Left kidney (tissue), 8 donors: ENCODE data around the gene KIF24. TPM values are rescaled to one million over a fixed set of nuclear protein-coding genes. Genes with fewer than 3 reads are reported as not detected.
"Not testable (repeated sequence)": the region's sequence is repeated elsewhere in the genome, so short reads cannot be mapped to it uniquely, and the experiment has no call there.

Experiments
- DNase-seq: peaks from one replicate; pipeline ENCODE4 v3.0.0-alpha.2; 2013
- long read RNA-seq, 8 donors: transcript quantifications; one replicate each; lab custom pipeline, GENCODE V29; 2026
- polyA plus RNA-seq: library from polyadenylated mRNA; unstranded; fragments of 120-200 nt; gene quantifications from one replicate; pipeline ENCODE4 v1.2.1, GENCODE V29; 2013; ENCODE audit not compliant: insufficient read length

Gene KIF24, protein sequence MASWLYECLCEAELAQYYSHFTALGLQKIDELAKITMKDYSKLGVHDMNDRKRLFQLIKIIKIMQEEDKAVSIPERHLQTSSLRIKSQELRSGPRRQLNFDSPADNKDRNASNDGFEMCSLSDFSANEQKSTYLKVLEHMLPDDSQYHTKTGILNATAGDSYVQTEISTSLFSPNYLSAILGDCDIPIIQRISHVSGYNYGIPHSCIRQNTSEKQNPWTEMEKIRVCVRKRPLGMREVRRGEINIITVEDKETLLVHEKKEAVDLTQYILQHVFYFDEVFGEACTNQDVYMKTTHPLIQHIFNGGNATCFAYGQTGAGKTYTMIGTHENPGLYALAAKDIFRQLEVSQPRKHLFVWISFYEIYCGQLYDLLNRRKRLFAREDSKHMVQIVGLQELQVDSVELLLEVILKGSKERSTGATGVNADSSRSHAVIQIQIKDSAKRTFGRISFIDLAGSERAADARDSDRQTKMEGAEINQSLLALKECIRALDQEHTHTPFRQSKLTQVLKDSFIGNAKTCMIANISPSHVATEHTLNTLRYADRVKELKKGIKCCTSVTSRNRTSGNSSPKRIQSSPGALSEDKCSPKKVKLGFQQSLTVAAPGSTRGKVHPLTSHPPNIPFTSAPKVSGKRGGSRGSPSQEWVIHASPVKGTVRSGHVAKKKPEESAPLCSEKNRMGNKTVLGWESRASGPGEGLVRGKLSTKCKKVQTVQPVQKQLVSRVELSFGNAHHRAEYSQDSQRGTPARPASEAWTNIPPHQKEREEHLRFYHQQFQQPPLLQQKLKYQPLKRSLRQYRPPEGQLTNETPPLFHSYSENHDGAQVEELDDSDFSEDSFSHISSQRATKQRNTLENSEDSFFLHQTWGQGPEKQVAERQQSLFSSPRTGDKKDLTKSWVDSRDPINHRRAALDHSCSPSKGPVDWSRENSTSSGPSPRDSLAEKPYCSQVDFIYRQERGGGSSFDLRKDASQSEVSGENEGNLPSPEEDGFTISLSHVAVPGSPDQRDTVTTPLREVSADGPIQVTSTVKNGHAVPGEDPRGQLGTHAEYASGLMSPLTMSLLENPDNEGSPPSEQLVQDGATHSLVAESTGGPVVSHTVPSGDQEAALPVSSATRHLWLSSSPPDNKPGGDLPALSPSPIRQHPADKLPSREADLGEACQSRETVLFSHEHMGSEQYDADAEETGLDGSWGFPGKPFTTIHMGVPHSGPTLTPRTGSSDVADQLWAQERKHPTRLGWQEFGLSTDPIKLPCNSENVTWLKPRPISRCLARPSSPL (N-terminal part only)
- polyA plus RNA-seq: 9.2 TPM
- long read RNA-seq, donor 1: 0 reads
- long read RNA-seq, donor 2: 0 reads
- long read RNA-seq, donor 3, partial matches to known transcripts: 10 of 19 reads
- long read RNA-seq, donor 3, other reads (novel, unspliced or antisense): 9 of 19 reads
- long read RNA-seq, donor 4: 0 reads
- long read RNA-seq, donor 5: 0 reads
- long read RNA-seq, donor 6: 0 reads
- long read RNA-seq, donor 7: 0 reads
- long read RNA-seq, donor 8: 0 reads

DNA sequence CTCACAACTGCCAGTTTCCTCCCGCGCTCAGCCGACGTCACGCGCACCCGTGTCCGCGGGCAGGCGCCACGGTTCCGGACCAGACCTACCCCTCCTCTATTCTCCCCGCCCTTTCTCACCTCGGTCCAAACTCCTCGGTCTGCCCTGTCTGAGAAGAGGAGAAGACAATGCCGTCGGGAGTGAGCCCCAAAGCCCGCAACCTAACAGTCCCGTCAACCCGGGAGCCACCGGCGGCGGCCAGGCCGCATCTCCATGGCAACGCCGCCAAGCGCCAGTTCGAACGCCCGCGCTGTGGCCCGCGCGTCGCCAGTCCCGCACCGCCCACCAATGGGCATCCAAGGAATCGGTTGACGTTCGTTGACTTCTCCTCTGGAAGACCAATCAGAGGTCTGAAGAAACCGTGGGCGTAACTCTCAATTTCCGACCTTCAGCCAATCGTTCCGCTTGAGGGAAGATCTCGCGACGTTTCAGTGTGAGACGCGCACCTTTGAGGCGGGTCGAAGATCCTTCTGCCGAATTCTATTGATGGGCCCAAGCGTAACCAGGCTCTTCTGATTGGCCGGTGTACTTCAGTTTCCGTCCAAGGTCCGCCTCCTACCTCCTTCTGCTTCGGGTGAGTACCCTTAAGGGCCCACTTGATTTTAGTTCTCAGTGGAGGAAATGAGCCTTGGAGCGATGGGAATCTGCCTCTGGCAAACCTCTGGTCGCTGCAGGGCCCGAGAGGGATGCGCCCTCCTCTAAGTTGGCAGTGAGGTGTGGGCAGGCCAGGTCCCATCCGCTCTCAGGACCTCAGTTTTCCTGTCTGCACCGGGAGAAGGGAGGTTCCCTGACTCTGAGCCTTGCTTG, at the start of gene KIF24, which contains the start of gene NUDT2:
Gene KIF24, minus strand, starts transcription at position 282 of the 846 bp plus-strand sequence. CDS start 17,922 bp downstream, outside the sequence.
Gene NUDT2, plus strand, starts transcription at position 583 of the 846 bp plus-strand sequence. CDS start 9,471 bp downstream, outside the sequence.
- DNase-seq: peak; percentile 100

DNA sequence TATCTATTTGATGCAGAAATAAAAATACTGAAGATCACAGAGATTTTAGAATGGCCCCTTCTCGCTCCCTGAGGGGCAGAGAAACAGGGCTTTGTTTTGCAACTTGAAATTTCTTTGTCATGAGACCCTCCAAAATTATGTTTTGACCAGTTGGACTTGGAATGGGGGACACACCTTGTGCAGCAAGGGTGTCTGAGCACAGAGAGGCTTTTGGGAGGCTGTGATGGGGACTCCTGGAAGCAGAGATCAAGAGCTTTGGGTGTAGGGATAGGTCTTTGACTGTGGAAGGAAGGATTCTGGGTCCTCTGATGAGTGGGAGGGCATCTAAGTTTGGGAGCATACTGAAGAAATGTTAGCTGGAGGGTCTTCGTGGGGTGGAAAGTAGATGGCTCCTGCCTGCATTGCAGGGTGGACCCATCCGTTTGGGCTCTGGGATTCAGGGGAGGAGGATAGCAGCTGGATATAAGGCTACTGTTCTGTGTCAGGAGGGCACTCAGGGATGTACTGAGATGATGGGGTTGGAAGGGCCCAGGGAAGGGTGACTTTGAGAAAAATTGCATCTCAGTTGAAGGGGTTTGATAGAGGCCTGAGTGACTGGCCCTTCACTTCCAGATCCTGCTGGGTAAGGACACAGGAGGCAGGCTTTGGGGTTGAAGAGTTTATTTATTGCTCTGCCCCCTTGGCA, 49.5 kb upstream of the KIF24 start:
- no peak for DNase-seq

DNA sequence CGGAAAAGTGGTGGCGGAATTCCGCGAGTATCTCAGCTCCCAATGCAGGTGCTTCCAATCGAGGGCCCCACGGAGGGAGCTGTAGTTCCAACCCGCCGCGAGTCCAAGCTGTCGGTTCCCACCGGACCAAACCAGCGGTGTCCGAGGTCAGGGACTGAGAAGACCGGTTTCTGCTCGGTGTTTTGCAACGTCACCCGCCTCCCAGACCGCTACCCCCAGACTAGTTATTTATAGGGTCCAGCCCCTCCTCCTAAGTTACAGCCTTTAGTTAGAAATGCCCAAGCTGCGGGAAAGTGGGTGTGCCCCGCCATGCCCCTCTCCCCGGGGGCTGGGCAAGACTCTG, 48.3 kb upstream of the KIF24 start:
- DNase-seq: no peak

DNA sequence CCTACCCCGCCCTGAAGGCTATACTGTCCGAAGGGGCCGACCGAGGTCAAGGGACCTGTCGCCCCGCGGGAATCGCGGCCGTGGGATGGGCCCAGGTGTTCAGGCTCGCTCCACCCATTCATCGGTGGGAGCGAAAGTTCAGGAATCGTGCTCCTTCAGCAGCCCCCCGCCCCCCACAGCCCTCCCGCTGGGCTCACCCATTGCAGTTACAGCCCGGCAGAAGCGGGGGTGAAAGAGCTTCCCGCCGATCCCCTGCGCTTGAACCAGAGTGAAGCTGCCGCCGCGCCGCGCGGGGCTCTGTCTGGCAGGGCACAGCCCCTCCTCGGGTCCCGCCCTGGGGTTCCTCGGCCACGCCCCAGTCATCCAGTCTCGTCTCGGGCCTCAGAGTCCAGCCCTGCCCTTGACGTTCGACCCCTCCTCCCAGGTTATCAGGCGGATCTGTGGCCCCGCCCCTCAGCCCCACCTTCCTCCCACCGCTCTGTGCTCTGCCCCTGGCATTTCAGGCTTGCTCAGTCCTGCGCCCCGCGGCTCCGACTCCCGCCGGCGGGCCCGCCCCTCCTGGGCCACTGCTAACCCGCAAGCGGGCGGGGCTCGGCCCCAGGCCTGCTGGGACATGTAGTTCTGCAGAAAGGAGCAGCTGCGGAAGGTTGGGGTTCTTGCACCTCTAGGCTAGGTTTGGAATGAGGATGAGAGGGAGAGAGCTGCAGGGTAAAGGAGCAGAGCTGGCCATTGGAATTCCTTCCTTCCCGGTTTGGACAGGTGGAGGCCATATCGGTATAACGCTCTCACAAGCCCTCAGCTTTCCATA, 47.7 kb upstream of the KIF24 start, which contains the start of gene MYORG:
Gene MYORG, minus strand, starts transcription at position 303 of the 808 bp plus-strand sequence. CDS start 3,955 bp downstream, outside the sequence.
- DNase-seq: peak; percentile 86

DNA sequence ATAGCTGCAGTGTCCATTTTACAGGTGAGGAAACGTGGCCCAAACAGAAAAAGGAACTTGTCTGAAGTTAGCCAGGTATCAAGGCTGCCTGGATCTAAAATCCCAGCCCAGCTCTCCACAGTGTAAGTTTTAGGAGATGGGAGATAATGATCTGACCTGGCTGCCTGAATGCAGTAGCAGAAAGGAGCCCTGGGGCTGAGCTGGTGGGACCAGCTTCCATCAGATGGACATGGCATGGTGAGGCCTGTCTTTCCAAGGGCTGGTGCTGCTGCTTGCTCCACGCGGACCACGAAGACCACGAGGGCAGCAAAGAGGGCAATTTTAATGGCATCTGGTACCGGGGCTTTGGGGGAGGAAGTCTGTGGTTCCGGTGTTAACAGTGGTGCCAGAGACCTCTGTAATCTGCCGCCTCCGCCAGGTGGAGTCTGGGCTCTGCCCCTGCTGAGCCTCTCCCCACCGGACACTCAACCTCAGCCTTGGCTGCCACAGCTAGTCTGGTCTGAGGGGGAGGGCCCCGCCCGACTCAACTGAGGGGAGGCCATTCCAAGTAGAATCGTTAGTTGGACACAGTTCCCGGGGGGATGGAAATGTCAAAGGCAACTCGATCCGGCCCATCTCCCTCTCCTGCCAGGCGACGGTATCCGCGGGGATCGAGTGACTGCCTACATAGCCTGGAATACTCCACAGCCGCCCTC, 47.0 kb upstream of the KIF24 start:
- peak; percentile 50 for DNase-seq

DNA sequence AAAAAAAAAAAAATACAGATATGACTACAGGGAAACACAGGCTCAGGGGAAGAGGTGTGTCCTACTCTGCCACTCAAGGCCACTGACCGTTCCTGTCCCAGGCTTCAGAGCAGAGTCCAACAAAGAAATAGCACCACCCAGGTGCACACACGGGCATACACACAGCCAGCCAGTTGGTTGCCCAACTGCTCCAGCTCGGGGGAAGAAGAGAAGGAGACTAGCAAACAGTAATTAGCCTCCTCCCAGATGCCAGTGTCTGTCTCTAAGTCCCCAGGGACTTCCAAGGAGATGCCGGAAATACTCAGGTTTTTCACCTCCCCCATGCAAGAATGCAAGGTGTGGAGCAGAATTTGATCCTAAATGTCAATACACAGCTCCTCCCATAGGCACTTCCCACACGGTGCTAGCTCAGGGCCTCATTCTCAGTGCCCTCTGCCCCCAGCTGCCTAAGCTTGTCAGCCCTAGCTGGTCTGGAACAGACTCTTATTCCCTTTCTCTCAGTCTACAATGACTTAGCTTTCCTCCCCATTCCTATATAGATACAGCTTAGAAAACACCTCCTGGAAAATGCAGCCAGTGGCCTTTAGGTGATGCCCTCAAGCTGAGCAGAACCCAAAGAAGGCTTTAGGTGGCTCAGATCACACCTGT, 46.0 kb upstream of the KIF24 start:
- no peak for DNase-seq

DNA sequence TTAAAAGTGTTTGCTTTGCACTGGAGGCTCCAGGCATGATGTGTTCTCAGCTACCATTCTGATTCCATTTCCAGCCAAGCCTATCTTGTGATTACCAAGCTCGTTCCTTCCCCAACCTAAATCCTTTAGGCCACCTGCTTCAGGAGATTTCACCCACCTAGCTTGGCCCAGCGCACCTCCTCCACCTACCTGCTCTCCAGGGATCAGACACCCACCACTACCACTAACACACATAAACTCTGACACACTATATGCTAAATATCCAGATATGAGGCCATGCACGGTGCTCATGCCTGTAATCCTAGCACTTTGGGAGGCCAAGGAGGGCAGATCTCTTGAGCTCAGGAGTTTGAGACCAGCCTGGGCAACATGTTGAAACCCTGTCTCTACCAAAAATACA, 45.3 kb upstream of the KIF24 start:
- DNase-seq: no peak

DNA sequence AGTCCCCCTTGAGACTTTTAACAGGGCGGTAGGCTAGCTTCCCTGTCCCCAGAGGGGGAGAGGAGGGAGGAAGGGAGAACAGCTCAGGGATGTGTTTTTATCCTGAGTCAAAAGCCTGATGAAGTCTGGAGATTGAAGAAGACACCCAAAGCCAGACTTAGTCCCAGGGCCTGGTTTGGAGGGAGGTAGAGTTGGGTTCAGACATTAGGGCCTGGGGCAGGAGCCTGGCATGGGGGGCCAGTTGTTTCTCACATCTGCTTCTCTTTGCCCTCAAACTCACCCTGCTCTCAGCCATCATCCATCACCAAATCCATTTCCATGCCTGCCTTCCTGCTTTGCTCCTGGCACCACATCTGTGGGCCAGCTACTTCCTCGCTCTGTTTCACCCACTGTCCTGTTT, 44.7 kb upstream of the KIF24 start:
- DNase-seq: no peak

DNA sequence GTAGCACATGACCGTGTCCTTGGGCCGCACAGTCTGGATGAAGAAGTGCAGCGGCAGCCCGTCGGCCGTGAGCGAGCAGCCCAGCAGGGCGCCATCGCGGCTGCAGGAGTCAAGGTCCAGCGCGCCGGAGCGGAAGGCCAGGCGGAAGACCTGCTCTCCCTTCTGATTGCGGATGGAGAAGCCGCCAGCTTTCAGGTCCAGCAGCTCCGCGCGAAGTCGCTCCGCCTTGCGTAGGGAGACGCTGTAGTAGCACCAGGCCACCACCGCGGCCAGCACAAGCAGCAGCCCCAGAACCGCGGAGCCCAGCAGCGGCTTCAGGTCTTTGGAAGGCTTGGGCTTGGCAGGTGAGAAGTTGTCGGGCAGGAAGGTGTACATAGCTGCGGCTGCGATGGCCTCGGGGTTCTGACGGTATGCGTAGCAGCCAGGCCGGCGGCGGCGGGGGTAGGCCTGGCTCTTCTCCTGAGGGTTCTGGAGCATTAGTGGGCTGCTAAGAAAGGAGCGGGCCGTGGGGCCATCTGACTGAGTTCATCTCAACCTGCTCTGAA, 43.5 kb upstream of the KIF24 start:
- peak; percentile 32 for DNase-seq

DNA sequence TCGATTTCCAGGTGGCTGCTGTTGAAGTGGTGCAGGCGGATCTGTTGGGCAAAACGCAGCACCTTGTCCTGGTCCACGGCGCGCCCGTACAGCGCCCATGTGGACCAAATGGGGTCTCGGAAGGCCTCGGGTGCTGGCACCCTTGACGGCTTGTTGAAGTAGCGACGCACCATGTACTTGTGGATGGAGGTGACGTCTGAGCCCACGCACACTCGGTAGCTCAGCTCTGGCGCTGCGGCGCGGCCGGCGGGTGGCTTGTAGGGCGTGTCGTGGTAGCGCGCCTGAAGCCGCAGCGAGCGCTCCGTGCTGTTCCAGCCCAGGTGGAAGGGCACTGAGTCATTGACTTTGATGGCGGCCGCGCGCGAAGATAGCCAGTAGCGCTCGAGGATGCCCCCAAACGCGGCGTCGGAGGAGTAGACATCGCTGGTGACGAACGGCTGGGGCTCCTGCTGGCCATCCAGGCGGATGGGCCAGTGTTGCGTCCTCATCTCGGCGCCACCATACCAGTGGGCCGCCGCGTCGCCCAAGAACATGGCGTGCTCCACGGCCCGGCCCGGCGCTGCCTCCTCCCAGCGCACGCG, 42.9 kb upstream of the KIF24 start:
- DNase-seq: no peak

DNA sequence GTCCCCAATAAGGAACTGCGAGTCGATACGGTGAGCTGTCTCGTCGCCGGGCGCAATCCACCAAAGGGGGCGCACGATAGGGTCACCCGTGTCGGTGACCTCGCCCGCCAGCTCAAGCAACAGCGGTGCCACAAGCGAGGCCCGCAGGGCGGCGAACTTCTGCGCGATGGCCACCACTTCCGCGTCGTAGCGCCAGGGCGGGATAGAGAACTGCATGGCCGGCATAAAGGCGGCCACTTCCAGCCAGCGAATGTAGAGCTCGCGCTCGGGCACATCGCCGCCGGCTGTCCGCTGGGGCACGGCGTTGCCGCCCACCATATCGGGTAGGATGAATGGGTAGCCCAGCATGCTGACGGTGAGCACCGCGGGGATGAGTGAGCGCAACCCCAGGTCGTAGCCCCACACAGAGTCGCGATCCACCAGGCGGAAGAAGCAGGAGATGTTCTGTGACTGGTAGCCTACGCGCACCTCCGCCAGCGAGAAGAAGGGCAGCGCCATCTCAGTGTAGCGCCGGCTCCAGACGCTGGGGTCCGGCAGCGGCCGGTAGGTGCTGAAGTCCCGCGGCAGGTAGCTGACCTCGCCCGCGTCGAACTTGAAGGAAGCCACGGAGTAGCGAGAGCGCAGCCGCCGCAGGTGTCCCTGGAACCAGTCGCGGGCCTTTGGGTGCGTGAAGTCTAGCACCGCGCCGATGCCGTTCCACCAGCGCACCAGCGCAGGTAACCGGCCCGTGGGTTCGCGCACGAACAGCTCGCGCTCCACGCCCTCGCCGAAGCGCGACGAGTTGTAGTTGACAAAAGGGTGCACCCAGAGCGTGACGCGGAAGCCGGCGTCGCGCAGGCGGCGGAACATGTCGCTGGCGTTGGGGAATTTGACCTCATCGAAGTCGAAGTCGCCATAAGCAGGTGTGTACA, 42.2 kb upstream of the KIF24 start:
- DNase-seq: no peak

DNA sequence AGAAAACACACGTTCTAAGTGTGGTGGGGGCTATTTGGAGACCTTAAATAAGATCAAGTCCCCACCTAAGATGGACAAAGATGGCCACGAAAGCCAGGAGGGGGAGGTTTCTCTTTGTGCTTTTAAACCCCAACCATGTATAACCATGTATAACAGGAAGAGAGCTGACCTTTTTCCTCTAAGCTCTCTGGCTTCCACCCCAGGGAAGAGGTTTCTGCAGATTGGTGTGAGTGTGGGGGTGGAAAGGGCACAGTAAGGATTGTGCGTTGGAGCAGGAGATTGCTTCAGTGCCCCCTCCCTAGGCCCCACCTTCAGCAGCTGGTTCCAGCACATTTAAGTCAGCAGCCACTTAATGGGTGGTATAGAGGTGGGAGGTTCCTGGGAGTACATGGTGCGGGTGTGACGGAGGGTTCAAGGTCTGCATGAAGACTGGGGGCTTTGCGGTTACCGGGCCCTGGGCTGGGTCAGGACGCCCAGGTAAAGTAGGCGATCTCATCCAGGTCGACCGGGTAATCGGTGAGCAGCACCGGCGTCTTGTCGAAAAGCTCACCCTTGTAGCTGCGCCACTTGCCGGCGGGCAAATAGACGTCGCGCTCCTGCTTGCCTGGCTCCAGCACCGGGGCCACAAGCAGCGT, 41.4 kb upstream of the KIF24 start:
- DNase-seq: no peak

DNA sequence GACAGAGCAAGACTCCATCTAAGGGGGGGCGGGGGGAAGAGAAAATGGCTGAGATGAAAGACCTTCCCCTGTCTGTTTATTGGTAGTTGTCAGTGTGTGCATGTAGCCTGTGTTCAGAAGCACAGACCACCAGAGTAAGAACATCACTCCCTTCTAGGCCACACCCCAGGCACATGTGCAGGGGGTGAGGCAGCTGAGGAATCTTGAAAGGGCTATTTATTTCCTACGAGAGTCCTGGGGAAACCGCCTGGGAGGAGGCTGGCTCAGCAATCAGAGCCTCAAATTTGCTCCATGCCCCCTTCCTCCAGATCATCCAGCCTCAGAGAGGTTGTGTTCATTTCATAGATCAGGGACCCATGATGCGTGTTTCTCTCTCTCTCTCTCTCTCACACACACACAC, 40.6 kb upstream of the KIF24 start:
- DNase-seq: no peak

DNA sequence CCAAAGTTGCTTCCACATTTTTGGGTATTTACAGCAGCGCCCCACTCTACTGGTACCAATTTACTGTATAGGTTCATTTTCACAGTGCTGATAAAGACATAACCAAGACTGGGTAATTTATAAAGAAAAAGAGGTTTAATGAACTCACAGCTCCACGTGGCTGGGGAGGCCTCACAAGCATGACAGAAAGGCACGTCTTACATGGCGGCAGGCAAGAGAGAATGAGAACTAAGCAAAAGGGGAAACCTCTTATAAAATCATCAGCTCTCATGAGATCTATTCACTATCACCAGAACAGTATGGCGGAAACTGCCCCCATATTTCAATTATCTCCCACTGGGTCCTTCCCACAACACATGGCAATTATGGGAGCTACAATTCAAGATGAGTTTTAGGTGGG, 39.7 kb upstream of the KIF24 start:
- not testable (repeated sequence) for DNase-seq

DNA sequence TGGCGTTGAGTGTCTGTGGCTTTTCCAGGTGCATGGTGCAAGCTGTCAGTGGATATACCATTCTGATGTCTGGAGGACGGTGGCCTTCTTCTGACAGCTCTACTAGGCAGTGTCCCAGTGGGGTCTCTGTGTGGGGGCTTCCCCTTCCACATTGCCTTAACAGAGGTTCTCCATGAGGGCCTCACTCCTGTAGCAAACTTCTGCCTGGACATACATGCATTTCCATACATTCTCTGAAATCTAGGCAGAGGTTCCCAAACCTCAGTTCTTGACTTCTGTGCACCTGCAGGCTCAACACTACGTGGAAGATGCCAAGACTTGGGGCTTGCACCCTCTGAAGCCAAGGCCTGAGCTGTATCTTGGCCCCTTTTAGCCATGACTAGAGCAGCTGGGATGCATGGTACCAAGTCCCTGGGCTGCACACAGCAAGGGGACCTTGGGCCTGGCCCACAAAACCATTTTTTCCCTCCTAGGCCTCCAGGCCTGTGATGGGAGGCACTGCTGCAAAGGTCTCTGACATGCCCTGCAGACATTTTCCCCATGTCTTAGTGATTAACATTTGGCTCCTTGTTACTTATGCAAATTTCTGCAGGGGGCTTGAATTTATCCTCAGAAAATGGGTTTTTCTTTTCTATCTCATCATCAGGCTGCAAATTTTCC, 38.8 kb upstream of the KIF24 start:
- not testable (repeated sequence) for DNase-seq
